ENCODE data around the gene PPP2R5C.

DNA sequence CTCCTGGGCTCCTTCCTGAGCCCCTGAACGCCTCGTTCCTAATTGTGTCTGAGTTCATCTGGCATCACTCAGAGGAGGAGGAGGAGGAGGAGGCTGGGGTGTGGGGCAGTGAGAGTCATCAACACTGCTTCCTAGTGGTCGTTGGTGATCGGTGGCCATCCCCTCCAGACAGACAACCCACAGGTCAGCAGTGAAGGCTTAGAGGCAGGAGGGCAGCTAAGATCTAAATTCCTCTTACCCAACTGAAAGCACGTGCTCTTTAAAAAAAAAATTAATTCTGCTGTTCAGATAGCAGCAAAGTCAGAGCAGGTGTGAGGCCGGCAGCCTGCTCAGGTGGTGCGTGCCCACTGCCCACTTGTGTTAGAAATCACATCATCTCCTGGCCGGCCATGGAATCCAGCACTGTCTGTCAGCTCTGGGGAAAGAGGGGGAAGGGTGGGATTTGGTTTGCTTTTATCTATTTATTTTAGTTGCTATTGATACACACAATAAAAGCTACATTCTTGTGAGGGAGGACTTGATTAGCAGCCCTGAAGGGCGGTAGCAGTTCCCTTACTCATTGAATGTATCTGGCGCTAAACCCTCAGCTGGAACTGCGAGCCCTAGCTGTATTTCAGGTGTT is 46.6 kb downstream of the PPP2R5C start:
- TF ChIP-seq, protein P1, sequence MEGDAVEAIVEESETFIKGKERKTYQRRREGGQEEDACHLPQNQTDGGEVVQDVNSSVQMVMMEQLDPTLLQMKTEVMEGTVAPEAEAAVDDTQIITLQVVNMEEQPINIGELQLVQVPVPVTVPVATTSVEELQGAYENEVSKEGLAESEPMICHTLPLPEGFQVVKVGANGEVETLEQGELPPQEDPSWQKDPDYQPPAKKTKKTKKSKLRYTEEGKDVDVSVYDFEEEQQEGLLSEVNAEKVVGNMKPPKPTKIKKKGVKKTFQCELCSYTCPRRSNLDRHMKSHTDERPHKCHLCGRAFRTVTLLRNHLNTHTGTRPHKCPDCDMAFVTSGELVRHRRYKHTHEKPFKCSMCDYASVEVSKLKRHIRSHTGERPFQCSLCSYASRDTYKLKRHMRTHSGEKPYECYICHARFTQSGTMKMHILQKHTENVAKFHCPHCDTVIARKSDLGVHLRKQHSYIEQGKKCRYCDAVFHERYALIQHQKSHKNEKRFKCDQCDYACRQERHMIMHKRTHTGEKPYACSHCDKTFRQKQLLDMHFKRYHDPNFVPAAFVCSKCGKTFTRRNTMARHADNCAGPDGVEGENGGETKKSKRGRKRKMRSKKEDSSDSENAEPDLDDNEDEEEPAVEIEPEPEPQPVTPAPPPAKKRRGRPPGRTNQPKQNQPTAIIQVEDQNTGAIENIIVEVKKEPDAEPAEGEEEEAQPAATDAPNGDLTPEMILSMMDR (IDR thresholded peaks at IDR 0.05), result no peak
- TF ChIP-seq POLR2A (IDR thresholded peaks at IDR 0.05), result no peak
